GM20431 (cell line): ENCODE data around the gene NUP153.
"Not testable (repeated sequence)": the region's sequence is repeated elsewhere in the genome, so short reads cannot be mapped to it uniquely, and the experiment has no call there.

ENCODE experiments used
- in situ Hi-C: fragments of 300-500 bp; cut with MseI, MboI; formaldehyde crosslinking; loops from one replicate; pipeline ENCODE4 v1.15.0; 2020; ENCODE audit warnings: low sequenced_read_pairs; ENCODE audit not compliant: unreplicated experiment

The NUP153 gene

GRCh38 chr6:17706580-17707370, at the start of gene NUP153:
TSS of gene NUP153 (minus strand) at chr6:17706925. CDS start at chr6:17706387, 538 bp downstream.
- in situ Hi-C loops = no loop called here

DNA sequence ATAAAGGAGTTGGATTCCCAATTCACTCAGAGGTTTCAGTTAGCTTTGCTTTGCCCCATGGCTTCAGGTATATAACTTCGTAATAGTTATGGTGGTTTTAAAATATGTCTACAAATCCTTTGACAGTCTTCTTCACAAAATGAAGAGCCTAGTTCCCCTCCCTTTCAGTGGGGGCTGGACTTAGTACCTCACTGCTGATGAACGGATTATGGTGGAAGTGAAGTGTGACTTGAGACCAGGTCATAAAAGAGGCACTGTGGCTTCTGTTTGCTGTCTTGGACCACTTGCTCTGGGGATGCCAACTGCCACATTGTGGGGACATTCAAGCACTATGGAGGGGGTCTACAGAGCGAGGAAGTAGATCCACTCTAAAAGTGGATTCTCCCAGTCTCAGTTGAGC, 47.5 kb upstream of the NUP153 start:
- in situ Hi-C loops = no loop called here

DNA sequence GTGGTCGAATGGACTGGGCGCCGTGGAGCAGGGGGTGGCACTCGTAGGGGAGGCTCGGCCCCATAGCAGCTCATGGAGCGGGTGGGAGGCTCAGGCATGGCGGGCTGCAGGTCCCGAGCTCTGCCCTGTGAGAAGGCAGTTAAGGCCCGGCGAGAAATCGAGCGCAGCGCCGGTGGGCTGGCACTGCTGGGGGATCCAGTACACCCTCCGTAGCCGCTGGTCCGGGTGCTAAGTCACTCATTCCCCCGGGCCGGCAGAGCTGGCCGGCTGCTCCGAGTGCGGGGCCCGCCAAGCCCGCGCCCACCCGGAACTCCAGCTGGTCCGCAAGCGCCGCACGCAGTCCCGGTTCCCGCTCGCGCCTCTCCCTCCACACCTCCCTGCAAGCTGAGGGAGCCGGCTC, 38.6 kb upstream of the NUP153 start:
- in situ Hi-C loops = not testable (repeated sequence)

GRCh38 chr6:17744757-17745308, 38.1 kb upstream of the NUP153 start:
- in situ Hi-C loops = not testable (repeated sequence)

GRCh38 chr6:17744019-17744756, 37.5 kb upstream of the NUP153 start:
- in situ Hi-C loops = no loop called here

DNA sequence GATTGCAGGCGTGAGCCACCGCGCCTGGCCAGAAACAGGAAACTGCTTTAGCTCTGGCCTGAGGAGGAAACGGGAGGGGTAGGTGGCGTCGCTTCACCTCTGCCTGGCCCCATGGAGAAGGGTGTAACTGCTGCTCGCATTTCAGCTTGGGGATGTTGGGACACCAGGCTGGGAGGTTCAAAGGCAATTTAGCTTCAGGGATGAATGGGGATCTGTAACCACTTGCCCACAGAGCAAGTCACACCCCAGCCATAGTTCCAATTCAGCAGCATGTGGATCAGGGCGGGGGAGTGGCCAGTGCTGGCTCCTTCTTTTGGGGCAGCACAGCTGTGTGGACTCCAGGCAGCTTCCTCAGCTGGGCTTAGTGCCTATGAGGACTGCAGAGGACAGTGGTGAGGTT, 34.8 kb upstream of the NUP153 start:
- in situ Hi-C loops = no loop called here

- in situ Hi-C loops = no loop called here
Measured at GRCh38 chr6:17740559-17741220, 34.0 kb upstream of the NUP153 start.

- in situ Hi-C loops = no loop called here
Measured at GRCh38 chr6:17737704-17738252, 31.1 kb upstream of the NUP153 start.

DNA sequence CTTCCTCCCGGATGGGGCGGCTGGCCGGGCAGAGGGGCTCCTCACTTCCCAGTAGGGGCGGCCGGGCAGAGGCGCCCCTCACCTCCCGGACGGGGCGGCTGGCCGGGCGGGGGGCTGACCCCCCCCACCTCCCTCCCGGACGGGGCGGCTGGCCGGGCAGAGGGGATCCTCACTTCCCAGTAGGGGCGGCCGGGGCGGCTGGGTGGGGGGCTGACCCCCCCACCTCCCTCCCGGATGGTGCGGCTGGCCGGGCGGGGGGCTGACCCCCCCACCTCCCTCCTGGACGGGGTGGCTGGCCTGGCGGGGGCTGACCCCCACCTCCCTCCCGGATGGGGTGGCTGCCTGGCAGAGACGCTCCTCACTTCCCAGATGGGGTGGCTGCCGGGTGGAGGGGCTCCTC, 28.6 kb upstream of the NUP153 start:
- in situ Hi-C loops = not testable (repeated sequence)

GRCh38 chr6:17730078-17730704, 23.5 kb upstream of the NUP153 start:
- in situ Hi-C loops = no loop called here

DNA sequence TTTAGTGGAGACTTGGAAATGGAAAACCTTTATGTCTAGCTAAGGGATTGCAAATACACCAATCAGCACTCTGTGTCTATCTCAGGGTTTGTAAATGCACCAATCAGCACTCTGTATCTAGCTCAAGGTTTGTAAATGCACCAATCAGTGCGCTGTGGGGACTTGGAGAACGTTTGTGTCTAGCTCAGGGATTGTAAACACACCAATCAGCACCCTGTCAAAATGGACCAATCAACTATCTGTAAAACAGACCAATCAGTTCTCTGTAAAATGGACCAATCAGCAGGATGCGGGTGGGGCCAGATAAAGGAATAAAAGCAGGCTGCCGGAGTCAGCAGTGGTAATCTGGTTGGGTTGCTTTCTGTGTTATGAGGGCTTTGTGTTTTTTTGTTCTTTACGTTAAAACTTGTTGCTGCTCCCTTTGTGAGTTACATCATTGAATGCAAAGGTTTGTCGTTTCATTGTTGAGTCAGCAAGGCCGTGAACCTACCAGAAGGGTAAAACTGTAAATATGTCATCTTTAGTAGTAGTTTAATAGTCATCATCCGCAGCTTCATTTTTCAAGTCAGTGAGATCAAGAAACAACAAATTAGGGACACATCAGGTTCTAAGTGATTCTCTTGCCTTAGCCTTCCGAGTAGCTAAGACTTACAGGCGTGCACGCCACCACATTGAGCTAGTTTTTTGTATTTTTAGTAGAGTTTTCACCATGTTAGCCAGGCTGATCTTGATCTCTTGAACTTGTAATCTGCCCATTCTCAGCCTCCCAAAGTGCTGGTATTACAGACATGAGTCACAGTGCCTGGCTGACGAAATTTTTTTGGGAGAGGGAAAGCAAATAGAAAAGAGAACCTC, 22.7 kb upstream of the NUP153 start:
- in situ Hi-C loops = no loop called here

GRCh38 chr6:17728551-17729222, 22.0 kb upstream of the NUP153 start:
- in situ Hi-C loops = no loop called here

DNA sequence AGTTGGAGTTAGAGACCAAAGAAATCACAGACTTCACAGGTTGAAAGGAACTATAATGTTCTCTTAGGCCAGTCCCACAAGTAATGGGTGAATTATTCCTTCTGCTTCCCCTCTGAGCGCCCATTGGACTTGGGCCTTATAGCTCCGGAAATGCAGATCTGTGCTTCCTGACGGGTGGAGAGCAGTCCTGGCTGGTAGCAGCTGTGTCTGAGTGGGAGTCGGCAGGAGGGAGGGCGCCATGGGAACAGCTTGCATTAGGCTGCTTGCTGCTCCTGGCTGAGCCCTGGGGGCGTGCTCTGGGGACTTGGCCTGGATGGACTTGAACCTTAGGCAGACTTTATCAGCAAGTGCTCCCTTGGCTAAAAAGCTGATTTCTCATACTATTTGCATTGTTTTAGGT, 18.4 kb upstream of the NUP153 start:
- in situ Hi-C loops = no loop called here

DNA sequence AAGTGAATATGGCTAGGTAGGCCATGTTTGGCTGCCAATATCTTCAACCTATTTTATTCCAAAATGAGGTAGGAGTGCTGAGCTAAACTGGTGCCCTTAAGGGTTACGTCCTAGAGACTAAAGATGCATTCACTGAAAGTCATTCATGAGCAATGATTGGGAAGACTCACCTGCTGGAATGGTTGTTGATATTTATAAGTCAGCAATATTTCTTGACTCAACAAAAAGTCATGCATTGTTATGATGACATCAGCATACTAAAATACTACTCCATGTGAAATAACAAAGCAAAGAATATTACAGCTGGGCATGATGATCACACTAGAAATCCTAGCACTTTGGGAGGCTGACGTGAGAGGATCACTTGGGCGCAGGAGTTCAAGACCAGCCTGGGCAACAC, 17.6 kb upstream of the NUP153 start:
- in situ Hi-C loops = no loop called here

DNA sequence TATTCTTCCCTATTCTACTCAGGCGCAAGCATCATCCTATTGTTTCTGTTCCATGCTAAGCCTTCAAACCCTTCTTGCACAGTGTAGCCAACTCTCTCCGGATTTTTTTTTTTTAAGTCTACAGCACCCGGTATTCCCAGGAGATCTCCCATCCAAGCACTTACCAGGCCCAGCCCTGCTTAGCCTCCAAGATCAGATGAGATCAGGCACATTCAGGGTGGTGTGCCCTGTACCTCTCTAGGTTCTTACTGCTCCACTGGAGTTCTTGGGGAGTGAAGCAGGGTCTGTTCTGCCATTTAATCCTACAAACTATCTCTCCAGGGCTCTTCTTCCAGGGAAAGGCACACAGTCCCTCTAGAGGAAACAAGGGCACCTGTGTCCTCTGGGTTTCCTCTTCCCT, 14.9 kb upstream of the NUP153 start:
- in situ Hi-C loops = no loop called here

- in situ Hi-C loops = no loop called here
Measured at GRCh38 chr6:17719323-17720041, 12.8 kb upstream of the NUP153 start.

DNA sequence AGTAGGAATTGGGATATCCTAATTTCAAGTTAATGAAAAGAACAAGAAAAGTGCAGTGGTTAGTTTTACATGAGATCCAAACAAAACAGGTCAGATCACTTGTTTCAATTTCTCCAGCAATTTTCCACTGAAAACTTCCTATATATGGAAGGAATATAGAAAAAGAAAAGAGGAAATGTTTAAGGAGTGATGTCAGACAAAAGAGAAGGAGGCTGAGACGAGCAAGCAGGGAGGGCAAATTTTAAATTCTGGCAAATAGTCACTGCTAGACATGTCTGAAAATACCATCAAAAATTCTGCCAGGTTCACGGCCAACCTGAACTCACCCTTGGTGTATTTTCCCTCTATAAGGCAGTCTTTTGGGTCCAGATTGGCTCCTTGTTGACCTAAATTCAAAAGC, 9.5 kb upstream of the NUP153 start:
- in situ Hi-C loops = no loop called here
